HG03565 (cell line): Measurements from ENCODE around the gene MCC.

Source experiments
- ATAC-seq: cut with Tn5 transposase; IDR thresholded peaks from one replicate; pipeline ENCODE4 v1.9.1; 2021; ENCODE audit warnings: mild to moderate bottlenecking, moderate library complexity; ENCODE audit not compliant: unreplicated experiment

The MCC gene

DNA sequence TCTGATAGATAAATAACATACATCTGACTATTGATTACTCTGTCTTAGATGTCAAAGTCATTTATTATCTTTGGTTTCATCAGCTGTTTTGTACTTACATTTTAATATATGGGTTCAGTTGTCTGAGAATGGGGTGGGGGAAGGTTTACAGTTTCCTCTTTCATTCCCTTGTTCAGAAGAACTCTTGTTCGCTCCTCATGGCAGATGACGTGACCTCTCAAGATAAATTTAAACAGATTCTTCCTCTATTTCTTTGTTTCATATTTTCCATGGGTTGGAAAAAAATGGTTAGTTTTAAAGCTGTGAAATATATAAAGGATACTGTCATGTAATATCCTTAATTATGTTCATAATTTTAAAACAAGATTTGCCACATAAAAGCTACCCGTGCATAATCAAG, 114.8 kb downstream of the MCC start:
- ATAC-seq, result no peak

DNA sequence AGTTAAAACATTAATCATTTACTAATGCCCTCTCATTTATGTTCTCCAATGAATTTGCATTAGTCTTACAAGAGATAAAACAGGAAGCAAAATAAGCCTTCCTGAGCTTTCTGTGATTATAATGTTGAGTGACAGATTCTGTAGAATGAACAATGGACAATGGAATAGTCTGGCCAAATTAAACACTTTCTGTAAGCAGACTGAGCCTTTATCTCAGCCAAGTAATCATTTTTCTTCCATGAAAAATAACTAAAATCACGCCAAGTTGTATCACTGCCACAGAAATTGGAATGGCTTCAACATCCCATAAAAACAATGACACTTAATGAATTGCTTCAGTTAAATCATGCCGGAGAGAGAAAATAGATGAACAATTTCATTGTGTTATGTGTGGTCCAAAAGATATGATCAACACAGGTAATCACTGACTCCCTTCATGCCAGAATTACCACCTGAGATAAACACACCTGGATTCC, 116.5 kb downstream of the MCC start:
- no peak for ATAC-seq

DNA sequence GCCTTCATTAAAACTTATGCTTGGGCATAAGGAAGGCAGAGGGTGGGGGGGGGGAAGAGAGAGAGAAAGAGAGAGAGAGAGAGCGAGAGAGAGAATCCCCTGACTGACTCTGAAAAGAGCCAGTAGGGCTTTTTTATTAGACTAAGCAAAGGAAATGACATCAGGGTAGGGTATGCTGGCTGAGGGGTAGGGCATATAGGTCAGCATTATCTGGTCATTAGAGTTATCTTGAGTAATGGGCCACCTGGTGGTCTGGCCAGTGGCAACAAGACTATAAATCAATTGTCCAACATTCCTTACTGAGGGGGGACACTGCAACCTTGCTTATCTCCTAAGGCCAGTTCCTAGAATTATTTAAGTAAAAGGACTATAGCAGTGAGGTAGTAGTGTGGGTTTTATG, 120.7 kb downstream of the MCC start:
- ATAC-seq, result no peak

DNA sequence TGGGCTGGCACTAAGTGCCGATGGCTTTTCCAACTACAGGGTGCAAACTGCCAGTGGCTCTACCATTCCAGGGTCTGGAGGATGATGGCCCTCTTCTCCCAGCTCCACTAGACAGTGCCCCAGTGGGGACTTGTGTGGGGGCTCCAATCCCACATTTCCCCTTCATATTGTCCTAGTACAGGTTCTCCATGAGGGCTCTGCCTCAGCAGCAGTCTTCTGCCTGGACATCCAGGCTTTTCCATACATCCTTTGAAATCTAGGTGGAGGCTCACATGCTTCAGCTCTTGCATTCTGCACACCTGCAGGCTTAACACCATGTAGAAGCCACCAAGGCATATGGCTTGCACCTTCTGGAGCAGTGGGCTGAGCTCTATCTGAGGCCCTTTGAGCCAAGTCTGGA, 123.8 kb downstream of the MCC start:
- ATAC-seq, result no peak

DNA sequence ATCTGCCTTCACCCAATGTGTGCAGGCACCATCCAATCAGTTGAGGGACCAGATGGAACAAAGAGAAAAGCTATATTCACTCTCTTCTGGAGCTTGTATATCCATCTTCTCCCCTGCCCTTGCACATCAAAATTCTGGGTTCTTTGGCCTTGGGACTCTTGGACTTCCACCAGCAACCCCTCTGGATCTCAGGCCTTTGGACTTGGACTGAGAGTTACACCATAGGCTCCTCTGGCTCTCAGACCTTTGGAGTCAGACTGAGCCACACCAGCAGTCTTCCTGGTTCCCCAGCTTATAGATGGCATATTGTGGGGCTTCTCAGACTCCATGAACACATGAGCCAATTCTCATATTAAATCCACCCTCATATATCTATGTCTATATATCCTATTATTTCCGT, 126.6 kb downstream of the MCC start:
- ATAC-seq, result no peak

DNA sequence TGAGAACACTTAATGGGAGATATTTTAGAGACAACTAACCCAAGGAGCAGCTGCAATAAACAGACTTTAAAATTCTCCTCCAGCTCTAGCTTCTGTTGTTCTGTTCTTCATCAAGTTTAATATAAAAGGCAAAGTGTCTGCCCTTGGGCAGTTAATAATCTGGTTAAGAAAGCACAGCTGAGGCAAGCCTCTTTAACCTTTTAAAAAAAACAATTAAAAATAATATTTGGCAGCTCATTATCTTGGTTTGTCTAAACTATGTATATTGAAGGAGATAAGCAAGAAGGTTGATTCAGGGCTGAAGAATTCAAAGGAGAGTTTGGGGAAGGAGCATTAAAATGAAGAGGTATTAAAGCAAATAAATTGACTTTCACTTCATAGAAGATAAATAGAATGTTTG, 128.8 kb downstream of the MCC start:
- ATAC-seq, result no peak

DNA sequence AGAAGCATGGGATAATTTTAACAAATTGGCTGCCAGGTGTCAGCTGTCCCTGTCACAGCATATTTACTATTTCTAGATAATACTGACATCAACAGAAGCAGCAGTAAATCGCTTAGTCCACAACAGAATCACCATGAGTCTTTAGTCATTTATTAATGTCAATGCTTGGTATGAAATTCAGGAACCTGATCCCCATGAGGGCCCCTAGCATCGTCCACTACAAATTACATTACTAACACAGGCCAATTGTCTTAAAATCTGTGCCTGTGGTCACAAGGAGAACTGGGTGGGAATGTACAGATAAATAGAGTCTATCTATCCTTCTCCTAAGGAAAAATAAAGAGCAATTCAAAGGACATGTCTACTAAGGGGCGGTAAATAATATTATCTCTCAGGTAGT, 129.6 kb downstream of the MCC start:
- no peak for ATAC-seq

DNA sequence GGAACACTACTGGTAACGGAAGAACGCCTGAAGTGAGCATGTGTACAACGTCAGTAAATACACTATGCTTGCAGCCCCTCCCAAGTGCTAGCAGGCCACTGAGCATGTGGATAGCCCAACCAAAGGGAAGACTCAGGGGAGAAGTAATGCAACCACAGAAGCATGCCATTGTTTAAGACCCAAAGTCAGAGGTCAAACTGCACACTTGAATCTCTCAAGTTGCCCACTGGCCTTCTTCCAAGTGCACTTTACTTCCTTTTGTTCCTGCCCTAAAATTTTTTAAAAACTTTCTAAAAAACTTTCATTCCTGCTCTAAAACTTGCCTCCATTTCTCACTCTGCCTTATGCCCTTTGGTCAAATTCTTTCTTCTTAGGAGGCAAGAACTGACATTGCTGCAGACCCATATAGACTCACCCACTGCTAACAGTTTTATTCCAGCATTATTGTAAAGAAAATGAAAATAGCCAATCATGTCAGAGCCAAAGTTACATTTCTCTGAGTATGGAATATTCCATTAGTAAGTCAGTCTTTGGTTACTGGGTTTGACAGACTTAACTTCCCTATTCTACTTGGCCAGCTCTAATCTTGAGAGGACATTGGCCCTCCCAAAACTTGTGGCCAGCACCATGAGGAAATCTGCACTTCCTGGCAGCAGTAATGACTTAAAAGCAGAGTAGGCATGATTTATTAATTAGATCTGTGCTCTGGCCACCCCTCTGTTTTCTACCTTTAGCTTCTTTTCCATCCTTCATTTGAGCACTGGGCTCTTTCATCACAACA, 130.4 kb downstream of the MCC start:
- no peak for ATAC-seq

DNA sequence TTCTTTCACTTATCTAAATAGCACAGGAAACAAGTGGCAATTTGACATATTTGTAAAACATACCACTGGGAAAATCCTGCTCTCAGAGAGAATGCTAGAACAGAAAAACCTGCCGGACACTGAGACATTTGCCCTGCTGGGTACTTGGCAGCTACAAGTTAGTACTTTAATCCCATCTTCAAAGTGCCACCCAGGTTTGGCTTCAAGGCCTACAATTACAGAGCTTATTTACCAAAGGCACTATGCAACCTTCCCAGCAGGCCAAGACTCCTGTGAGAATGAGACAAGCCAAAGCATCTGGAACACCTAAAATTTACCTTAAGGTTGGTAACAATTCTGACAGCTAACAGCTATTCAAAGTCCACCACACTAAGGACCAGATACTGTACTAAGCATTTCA, 131.8 kb downstream of the MCC start:
- no peak for ATAC-seq

DNA sequence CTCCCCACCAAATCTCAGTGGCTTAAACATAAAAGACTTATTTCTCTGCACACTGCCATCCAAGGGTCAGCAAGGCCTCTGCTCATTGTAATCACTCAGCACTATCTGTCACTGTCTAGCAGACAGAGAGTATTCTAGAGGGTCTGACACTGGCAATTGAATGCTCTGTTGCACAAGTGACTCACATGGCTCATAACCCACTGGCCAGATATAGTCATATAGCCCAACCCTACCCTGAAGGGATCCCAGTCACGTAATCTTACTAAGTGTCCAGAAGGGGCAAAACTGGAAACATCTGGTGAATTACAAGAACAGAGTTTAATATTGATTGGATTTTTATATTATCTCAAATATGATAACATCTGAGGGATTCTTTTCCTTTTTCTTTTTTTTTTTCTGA, 134.2 kb downstream of the MCC start:
- no peak for ATAC-seq

DNA sequence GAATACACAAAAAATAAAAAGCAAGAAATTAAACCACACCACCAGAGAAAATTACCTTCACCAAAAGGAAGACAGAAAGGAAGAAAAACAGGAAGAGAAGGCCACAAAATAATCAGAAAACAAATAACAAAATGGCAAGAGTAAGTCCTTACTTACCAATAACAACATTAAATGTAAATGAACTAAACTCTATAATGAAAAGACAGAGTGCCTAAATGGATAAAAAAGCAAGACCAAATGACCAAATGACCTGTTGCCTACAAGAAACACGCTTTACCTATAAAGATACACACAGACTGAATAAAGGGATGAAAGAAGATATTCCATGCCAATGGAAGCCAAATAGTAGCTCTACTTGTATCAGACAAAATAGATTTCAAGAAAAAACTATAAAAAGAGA, 140.7 kb downstream of the MCC start:
- ATAC-seq, result no peak

DNA sequence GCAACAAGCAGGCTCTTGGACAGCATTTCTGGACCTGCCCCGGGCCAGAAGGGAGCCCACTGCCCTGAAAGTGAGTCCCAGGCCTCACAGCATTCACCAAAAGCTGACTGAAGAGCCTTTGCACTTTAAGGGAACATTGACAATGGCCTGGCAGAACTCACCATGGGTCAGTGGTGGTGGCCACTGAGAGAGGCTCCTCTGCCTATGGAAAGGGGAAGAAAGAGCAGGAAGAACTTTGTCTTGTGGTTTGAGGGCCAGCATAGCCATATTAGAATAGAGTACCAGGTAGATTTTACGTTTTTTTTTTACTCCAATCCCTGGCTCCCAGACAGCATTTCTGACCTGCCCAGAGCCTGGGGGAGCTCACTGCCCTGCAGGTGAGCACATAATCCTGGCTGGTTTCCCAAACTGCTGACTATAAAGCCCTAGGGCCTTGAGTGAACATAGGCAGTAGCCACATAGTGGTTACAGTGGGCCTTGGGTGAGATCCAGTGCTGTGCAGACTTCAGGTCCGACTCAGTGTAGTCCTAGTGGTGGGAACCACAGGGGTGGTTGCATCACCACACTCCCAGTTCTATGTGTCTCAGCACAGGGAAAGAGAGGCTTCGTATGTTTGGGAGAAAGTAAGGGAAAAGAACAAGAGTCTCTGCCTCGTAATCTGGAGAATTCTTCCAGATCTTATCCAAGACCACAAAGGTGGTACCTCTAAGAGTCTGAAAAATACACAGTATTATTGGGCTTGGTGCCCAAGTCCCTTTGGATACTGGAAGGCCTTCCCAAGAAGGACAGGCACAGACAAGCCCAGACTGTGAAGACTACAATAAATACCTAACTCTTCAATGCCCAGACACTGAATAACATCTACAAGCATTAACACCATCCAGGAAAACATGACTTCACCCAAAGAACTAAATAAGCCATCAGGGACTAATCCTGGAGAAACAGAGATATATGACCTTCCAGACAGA, 143.0 kb downstream of the MCC start:
- no peak for ATAC-seq

DNA sequence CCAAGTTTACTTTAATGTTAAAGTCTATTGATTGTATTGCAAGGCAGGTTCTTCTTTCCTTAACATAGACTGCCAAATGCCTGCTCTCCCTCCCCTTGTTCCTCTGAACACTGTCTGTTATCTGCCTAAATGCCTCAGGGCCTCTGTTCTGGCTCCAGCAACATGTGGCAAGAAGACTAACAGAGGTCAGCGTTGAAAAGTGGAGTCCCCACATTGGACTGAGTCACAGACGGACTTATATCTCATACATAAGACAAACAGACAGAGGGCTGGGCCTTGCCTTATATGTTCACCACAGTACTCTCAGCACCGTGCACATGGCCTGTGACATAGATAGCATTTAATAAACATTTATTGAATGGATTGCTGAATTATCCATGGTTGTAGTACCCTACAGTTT, 144.9 kb downstream of the MCC start:
- ATAC-seq, result no peak

DNA sequence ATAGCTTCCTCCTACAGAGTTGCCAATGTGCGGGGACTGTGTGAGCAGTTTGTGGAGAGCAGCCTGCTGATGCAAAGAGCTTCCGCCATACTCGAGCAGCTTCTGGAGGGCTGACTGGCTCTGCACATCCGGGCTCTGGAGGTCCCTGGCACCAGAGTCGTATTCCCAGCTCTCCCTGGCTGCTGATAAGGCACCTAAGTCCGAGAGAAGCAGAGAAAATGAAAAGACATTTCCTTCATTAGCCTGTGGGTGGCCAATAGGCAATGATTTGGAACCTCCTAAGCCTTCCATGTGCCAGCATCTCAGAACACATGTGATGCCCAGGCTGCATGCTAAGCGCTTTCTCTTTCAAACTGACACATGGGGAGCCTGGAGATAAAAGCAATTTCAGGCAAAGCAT, 147.7 kb downstream of the MCC start:
- no peak for ATAC-seq

DNA sequence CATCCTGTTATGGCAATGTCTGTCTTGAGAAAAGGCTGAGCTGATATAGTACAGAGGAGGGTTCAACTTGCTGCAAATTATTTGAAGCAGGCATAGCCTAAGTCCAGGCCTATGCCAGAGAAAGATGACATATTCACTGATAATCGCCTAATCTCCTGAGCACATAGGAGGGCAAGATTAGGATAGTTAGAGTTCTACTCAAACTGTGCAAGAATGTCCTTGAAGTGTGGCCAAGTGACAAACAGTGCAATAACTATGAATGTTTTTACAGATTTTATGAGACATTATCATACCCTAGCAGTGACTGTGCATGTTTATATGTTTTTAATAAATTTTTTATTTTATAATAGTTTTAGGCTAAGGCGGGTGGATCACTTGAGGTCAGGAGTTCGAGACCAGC, 149.6 kb downstream of the MCC start:
- ATAC-seq, result no peak

DNA sequence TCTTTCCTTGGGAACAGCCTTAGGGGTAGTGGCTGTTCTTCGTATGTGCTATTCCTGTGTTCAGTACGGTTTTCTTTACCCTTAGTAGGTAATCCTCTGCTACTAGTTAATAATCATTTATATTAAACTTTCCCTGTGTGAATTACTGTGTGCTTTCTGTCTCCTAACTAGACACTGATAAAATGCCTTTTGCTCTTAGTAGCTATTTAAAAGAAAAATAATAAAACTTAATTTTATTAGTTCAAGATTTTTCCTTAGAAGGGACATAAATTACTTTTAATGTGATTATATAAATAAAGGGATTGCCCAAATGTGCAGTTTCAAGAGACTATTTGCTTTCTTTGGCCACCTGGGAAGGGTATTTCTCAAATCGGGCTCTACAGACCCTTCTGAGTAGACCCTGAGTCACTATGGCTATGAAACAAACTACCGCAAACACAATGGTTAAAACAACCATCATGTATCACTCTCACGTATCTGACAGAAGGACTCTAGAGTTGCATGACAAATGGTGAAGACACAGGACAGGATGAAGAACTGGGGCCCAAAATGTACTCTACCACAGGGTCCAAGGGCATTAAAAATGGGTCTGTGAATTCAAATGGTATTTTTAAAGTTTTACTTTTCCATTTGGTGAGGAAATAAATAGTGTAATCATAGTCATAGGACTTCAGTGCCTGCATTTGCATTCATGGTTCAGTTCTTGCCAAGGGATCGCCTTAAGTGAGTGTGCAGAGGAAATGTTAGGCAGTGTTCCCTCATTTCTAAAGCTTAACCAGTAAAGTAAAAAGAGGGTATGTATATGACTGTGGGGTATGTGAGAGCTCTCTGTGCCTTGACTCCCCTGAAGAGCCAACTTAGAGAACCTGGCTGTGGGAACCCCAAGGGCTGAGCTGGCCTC, 150.5 kb downstream of the MCC start:
- no peak for ATAC-seq

DNA sequence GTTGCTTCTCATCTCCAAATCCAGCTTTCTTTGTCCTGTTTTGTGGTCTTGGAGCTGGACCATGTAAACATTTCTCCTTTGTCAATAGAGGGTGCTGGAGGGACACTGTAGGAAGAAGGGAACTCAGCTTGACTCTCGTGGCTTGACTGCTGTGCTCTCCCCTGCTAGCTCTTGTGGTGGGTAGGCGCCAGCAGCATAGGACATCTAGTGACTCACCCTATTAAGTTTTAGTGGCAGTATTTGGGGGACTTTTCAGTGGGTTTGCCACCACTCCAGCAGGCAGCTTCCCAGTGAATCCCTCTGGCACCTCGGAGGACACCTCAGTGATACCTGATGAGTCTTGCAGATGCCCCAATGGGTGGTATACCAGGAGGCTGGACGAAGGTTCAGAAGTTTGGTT, 151.3 kb downstream of the MCC start:
- no peak for ATAC-seq

DNA sequence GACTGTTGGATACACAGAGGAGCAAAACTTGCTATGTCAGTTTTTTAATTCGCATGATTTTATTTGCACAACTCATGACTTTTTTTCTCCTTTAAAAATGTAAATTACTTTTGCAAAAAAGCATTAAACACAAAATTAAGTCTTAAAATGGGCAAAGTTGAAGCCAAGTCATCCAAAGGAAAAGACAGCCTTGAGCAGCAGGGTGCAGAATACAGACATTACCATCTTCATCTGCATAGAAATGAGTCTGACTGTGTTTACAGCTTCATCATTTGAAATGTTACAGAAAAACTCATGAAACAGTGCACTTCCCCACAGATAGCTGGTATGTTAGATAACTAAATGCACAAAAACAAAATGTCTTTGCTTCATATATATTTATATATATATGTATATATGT, 154.8 kb downstream of the MCC start:
- ATAC-seq, result no peak

DNA sequence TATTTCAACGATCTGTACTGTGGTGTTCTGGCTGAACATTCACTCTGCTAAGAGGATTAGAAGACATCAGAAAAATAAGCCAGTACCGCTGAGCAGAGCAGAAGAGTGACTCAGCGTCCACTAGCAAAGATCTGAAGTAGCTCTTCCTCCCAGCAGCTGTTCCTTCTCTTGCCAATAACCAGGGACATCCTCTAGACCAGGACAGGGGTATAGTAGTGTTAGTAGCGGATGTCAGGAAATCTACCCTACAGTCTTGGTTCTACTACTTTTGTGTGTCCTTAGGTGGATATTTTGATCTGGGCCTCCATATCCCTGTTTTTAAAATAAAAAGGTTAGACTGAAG, 157.1 kb downstream of the MCC start:
- ATAC-seq, result no peak

DNA sequence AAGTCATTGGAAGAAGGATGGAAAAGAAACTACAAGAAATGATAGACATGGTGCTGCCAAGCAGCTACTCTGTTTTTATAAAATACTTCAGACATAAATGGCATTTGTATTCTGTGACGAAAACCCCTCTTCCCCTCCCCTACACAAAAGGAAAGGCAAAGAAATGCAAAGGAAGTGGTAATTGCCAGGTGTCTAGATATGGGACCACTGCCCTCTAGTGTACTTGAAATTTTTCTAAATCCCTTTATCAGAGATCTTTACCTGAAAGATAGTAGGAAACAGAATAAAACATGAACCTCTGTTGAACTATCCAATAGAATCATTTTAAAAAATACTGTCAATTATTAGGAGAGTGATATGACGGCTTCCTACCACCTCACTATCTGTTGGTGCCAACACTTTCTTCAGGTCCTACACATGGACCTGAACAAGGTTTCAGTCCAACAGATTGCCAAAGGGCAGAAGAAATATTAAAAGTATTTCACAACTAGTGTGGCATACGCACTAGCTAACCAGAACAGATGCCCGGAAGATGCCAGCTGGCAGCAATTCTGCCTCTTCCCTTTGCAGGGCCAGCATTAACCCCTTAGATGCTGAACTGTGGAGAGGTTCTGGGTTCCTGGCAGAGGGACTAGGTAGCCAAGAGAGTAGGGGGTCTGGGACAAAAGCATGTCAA, 157.6 kb downstream of the MCC start:
- peak; percentile 48 for ATAC-seq

DNA sequence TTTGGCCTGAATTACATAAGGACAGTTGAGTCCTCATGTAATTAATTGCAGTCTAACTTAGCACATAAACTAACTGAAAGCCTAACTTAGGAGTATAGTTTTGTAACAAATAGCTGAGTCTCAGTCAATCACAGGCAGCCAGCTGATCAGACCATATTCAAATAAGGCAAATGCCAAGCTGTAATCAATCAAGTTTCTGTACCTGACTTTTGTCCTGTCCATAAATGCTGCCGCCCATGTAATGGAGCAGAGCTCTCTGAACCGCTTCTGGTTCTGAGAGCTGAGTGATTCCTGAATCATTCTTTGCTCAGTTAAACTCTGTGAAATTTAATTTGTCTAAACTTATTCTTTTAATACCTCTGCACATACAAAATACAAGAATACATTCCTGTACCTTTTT, 158.3 kb downstream of the MCC start:
- ATAC-seq, result no peak
